Upper lobe of left lung (tissue), 4 donors: ENCODE measurements around the gene CRLF1.

Experiments
- EP300 ChIP-seq, 4 donors: sonication (generic); formaldehyde crosslinking; IDR thresholded peaks; one replicate each; pipeline ENCODE4 v1.5.1; 2017; ENCODE audit warnings: antibody characterized with exemption in 4 of 4, control low read depth in 2 of 4
- POLR2A ChIP-seq, 4 donors: fragments of 450-650 bp; IDR thresholded peaks; one replicate each; pipeline ENCODE4 v1.5.1; 2016 to 2017; ENCODE audit warnings: antibody characterized with exemption in 4 of 4, mild to moderate bottlenecking in 2 of 4
- POLR2AphosphoS5 ChIP-seq, 2 donors: sonication (generic); formaldehyde crosslinking; IDR thresholded peaks; one replicate each; pipeline ENCODE4 v1.5.1; 2017; ENCODE audit warnings: antibody characterized with exemption in 2 of 2
- TF ChIP-seq, protein P1 (sequence below), 6 experiments: fragments of 450-650 bp in 4 of 6; fragments of 200-600 bp in 2 of 6; sonication (generic) in 2 of 6; IDR thresholded peaks; one replicate each; pipeline ENCODE4 v1.5.1; 2016 to 2019; ENCODE audit warnings: antibody characterized with exemption in 6 of 6

- no peak for TF ChIP-seq POLR2AphosphoS5 (IDR thresholded peaks at IDR 0.05)
- TF ChIP-seq, protein P1, sequence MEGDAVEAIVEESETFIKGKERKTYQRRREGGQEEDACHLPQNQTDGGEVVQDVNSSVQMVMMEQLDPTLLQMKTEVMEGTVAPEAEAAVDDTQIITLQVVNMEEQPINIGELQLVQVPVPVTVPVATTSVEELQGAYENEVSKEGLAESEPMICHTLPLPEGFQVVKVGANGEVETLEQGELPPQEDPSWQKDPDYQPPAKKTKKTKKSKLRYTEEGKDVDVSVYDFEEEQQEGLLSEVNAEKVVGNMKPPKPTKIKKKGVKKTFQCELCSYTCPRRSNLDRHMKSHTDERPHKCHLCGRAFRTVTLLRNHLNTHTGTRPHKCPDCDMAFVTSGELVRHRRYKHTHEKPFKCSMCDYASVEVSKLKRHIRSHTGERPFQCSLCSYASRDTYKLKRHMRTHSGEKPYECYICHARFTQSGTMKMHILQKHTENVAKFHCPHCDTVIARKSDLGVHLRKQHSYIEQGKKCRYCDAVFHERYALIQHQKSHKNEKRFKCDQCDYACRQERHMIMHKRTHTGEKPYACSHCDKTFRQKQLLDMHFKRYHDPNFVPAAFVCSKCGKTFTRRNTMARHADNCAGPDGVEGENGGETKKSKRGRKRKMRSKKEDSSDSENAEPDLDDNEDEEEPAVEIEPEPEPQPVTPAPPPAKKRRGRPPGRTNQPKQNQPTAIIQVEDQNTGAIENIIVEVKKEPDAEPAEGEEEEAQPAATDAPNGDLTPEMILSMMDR (IDR thresholded peaks at IDR 0.05): no peak
- TF ChIP-seq POLR2A (IDR thresholded peaks at IDR 0.05): no peak
- TF ChIP-seq EP300 (IDR thresholded peaks at IDR 0.05): no peak
Observed at GRCh38 chr19:18608102-18608804, 1.7 kb upstream of the CRLF1 start.
